ENCODE data around the gene KIAA1549.

GRCh38 chr7:138974675-138975292 lies 6.4 kb downstream of the KIAA1549 start:
- TF ChIP-seq POLR2A (IDR thresholded peaks at IDR 0.05): no peak
- TF ChIP-seq, protein P1, sequence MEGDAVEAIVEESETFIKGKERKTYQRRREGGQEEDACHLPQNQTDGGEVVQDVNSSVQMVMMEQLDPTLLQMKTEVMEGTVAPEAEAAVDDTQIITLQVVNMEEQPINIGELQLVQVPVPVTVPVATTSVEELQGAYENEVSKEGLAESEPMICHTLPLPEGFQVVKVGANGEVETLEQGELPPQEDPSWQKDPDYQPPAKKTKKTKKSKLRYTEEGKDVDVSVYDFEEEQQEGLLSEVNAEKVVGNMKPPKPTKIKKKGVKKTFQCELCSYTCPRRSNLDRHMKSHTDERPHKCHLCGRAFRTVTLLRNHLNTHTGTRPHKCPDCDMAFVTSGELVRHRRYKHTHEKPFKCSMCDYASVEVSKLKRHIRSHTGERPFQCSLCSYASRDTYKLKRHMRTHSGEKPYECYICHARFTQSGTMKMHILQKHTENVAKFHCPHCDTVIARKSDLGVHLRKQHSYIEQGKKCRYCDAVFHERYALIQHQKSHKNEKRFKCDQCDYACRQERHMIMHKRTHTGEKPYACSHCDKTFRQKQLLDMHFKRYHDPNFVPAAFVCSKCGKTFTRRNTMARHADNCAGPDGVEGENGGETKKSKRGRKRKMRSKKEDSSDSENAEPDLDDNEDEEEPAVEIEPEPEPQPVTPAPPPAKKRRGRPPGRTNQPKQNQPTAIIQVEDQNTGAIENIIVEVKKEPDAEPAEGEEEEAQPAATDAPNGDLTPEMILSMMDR (IDR thresholded peaks at IDR 0.05): no peak
- TF ChIP-seq POLR2AphosphoS5 (IDR thresholded peaks at IDR 0.05): no peak

Data from gastroesophageal sphincter (tissue), 3 donors.